RPMI7951 (cell line): ENCODE data around the gene PPFIA2. TPM values are rescaled to one million over a fixed set of nuclear protein-coding genes. Genes with fewer than 3 reads are reported as not detected.

Experiments
- DNase-seq: peaks from one replicate; pipeline ENCODE4 v3.0.0-alpha.2; 2012; ENCODE audit warnings: low read depth
- total RNA-seq: library from RNA; depleted of rRNA; stranded (reverse); fragments of >200 nt; shearing (Covaris generic); gene quantifications from 2 replicates; pipeline ENCODE4 v1.2.3, GENCODE V29; 2014

PPFIA2 gene
- total RNA-seq, 1 experiment from 2014 or later, result not detected

DNA sequence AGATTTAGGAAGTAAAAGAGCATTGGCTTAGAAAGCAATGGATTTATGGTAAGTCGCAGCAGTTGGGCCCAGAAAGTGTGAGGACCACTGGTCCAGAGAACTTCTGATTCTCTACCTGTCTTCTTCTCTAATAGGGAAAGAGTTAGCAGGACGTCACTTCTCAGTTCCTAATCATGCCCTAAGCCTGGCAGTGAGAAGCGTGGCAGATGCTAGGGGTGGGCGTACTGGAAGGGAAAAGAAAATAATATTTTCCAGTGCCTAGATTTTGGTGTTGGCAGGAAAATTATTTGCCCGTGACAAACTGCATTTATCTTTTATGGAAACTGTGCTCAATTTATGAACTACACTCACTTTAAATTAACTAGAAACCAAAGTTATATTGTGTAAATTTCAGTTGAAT lies 212.3 kb downstream of the PPFIA2 start:
- DNase-seq, result no peak

DNA sequence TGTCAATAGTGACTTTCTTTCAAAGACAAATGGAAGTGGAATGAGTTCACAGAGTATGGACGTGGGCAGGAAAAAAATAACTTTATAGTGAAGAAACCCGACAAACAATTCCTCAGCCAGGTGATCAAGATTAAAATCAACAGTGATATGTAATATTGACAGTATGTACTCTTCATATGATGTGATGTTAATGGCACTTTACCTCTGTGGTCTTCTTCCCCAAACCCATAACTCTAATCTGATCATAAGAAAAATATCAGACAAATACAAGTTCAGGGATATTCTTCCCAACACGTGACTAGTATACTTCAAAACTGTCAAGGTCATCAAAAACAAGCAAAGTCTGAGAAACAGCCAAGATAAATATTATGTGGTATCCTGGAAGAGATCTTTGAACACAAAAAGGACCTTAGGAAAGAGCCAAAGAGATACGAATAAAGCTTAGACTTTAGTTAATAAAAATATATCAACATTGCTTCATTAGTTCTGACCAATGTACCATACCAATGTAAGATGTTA lies 215.5 kb downstream of the PPFIA2 start:
- no peak for DNase-seq

DNA sequence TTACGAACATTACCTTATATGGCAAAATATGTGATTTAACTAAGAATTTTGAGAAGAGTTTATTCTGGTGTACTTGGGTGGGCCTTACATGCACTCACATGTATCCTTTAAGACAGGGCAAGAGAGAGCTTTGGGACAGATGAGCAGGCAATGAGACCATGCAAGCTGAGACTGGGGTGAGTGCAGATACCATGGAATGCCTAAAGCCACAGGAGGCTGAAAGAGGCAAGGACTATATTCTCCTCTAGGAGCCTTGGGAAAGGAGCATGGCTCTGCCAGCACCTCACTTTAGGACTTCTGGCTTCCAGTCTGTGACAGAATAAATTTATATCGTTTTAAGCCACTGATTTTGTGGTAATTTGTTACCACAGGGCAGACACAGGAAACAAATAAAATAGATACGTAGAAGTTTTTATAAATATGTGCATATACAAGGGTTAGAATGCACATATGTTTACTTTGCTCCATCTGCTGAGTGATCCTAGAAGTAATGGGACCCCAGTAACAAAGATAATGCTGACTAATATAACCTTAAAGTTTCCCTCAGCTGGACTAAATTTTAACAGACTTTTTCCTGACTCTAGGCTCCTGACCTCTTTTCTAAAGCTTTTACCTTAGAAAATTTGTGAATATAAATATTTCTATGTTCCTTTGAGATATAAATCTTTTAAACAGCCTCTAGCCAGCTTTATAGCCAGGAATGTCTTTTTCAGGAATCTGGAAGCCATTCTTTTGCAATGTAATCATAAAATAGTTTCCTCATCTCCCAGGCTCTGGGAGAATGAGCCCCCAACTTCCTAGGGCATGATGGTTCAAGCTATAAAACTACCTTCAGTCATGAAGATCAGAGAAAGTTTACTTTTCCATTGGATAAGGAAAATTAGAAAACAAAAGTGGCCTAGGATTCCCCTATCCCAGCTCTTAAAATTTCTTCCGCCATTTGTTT lies 216.8 kb downstream of the PPFIA2 start:
- no peak for DNase-seq

DNA sequence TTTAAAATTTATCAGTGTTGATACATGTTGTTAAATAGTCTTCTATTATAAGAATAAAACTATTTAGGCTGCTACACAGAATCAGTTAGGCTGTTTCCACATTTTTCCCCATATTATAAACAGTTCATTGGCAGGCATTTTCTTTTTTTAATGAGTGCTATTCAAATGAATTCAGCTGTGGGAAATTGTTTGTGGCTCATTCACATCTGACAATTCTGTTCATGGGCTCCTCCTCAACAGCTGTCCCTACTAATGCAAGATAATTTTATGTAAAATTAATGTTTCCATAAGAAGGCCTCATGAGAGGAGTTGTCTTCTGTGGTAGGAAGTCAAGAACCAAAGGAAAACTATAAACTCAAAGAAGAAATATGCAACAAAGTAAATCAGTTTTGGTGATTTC lies 218.0 kb downstream of the PPFIA2 start:
- DNase-seq, result no peak

DNA sequence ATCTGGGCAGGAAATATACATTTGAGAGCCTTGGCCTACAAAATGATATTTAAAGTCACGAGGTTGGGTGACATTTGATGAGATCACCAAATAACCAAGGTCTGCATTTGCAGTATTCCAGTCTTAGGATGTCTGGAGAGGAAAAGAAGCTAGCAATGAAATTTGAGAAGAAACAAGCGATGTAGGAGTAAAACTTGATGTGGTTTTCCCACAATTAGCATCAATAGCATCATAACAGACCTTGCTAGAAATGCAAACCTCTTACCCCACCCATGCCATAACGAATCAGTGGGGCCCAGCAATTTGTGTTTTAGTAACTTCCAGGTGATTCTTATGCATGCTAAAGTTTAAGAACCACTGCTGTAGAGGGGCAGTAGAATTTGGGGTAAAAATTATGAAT lies 219.9 kb downstream of the PPFIA2 start:
- DNase-seq, result no peak

DNA sequence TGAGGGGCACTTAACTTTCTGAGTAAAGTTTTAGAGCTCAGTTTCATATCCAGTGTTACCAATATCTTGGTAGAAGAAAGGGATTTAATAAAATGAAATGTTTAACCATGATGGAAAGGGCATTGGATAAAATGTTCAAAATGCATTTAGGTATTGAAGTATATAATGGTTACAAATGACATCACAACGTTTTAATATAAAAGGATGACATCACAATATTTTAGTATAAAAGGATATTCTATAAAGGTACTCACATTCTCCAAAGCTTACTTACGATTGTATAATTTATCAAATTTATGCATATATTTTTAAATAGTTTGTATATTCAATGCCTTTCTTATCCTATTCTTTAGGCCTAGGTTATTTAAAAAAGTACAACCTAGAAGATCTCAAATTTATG lies 226.1 kb downstream of the PPFIA2 start:
- no peak for DNase-seq

DNA sequence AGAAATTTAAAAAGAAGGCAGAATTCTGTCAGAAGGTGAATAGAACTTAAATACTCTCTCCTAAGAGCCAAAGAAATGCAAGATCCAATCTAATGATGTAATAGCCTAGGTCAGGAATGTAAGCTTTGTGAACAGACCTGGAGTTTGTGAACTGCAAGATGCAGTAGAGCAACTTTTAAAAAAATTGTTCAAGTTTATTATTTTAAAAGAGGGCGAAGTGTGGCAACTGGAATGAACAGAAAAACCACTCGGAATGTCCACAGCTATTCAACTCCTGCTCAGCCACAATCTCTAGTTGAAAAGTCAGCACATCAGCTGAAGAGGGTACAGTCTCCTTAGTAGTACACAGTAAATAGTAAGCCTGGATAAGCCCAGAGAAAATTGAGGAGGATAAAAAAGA lies 228.8 kb downstream of the PPFIA2 start:
- DNase-seq, result no peak

DNA sequence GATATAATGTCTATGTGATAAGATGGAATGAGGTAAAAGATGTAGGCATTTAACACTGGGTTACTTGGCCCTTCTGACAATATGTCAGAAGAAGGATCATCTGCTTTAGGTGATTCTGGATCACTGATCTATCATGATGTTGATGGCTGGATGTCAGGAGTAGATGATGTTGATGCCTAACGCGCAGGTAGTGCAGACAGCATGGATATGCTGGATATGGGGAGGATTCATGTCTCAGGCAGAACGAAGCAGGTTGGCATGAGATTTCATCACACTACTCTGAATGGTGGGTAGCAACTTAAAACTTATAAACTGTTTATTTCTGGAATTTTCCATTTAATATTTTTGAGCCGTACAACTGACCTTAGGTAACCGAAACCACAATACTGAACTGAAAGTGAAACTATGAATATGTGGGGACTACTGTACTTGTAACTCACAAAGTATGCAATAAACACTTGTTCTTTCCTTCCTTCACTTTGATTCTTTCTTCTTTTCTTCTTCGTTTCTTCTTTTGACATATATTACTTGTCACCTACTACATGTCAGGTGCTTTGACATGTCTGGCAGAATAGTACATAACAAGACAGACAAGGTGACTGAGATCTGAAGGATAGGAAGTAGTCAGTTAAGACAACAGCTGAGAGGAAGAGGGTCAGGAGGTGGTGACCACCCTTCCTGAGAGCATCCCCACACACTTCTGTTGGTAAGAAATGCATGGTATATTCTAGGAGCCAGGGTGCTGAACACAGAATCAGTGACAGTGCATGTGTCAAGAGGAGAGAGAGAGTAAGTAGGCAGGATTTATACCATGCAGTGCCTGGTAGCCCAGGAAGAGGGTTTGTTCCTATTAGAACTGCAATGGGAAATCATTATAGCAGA lies 238.8 kb downstream of the PPFIA2 start:
- DNase-seq, result peak; percentile 0

DNA sequence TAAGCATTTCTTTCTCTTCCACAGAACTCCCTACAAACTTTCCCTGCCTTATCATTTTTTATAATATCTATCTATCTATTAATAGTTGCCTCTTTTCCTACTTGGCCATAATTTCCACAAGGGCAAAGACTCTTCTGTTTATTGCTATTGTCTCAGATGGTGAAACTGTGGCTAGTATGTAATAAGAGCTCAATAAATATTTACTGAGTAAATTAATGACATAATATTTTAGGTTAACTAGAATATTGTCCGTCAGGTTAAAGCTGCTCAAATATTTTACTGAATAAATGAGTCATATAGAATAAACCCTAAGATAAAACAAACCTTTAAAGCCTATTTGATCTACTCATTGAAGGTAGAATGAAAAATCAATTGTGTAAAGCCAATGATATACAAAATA lies 240.5 kb downstream of the PPFIA2 start:
- no peak for DNase-seq

DNA sequence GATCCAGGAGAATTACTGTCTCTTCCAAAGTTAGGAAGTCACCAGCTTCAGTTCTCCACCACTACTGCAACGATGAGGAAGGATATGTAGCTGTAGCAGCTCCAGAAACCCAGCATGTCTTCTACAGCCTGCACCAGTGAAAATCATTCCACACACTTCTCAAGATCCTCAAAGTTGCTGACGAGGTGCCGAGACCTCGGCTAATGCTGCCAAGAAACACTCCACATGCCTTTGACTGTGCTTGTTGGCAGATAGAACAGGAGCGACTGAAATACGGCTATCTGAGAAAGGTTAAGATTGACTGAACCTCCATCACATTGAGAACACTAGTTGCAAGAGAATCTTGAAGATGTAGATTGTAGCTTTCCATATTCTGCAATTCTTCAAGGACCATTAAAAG lies 241.9 kb downstream of the PPFIA2 start:
- no peak for DNase-seq

DNA sequence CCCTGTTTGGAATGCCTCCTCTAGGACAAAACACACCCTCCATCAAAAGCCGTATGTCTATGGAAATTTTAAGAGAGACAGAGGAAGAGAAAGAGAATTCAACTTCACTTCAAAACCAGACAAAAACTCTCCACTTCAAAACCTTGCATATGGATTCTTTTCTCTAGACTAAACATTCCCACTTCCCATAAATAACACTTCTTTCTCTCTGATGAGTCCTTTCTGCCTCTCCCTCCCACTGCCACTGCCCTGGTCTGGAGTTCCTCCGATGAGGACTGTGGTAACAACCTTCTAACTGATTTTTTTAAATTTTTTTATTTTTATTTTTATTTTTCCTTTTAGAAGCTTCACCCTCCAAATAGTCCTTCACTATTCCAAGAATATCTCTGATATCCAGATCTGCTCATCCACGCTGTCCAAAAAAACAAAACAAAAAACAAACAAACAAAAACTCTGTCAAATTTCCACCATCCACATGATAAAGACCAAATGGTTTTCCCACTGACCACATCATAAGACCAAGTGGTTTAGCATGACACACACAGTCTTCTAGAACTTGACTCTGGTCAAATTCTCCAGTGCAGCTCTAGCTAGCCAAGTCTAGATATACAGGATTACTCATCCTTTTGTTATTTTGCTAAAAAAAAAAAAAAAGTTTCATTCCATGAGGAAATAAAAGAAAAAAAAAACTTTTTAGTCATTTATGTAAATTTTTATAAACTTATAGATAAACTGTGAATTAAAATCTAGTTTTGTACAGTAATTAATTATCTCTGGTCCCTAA lies 256.0 kb downstream of the PPFIA2 start:
- DNase-seq, result peak; percentile 24

DNA sequence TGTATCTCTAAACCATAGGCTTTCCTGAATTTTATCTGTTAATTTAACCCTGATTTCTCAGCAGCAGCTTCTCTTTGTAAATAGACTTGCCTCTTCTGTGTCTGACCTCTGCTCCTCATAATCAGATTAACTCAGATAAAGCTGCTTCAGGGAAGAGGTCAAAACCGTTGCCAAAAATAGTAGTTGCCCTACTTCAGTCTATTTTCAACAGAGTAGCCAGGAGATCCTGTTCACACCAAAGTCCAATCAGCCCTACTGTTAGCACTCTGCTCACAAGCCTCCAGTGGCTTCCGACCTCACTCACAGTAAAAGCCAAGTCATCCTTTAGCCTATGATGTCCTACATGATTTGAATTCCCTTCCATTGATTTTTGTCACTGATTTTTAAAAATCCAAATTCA lies 258.4 kb downstream of the PPFIA2 start:
- no peak for DNase-seq

DNA sequence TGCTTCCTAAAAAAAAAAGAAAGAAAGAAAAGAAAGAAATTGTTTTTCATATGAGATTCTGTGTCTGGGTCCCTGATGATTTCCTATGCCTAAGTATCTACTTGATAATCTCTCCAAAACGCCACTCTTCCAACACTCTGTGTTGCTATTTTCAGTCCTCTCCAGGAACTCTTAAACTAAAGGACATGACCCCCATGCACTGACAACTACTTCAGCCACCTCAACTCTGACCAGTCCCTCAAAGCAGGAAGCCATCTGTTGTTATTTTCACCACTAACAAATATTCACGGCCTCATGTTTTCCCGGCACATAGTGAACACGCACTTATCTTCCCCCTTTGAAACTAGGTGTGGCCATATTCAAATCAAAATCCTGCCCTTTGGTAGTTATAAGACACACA lies 259.3 kb downstream of the PPFIA2 start:
- DNase-seq, result no peak

DNA sequence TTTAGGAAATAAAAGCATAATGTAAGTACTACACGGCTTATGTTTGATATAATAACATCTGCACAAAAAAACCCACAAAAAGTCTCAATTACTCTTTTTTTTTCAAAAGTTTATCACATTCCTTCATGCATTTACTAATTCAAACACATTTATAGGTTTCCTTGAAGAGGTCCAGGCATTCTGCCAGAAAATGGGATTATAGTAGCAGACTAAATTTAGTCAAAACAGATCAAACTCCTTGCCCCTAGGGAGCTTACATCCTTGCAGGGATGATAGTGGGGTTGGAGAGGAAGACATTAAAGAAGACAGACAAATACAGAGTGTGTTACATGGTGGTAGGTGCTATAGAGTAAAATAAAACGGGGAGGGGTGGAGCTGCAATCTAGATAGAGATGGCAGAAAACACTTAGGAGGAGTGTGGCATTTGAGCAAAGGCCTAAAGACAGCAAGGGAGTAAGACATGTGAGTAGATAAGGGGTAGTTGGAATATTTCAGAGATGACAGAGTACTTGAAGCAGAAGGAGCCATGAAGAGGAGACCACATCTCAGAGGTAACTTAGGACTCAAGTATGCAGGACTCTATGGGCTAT lies 266.9 kb downstream of the PPFIA2 start:
- no peak for DNase-seq

DNA sequence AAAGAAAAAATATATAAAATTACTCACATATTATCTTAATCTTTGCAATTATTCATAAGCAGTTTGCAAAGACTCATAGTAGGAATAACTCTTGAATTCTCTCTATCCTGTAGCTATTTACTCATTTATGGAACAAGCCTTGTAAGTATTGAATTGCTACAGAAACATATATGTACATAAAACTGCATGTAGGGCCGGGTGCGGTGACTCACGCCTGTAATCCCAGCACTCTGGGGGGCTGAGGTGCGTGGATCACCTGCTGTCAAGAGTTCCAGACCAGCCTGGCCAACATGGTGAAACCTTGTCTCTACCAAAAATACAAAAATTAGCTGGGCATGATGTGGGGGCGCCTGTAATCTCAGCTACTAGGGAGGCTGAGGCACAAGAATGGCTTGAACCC lies 286.2 kb downstream of the PPFIA2 start:
- no peak for DNase-seq

DNA sequence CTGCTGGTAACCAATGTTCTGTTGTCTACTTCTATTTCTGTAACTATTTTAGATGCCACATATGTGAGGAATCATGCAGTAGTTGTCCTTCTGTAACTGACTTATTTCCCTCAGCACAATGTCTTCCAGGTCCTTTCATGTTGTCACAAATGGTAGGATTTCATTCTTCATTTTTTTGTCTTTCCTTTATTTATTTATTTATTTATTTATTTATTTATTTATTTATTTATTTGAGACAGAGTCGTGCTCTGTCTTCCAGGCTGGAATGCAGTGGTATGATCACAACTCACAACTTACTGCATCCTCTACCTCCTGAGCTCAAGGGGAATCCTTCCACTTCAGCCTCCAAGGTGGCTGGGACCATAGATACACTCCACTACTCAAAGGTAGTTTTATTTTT lies 288.2 kb downstream of the PPFIA2 start:
- DNase-seq, result no peak

DNA sequence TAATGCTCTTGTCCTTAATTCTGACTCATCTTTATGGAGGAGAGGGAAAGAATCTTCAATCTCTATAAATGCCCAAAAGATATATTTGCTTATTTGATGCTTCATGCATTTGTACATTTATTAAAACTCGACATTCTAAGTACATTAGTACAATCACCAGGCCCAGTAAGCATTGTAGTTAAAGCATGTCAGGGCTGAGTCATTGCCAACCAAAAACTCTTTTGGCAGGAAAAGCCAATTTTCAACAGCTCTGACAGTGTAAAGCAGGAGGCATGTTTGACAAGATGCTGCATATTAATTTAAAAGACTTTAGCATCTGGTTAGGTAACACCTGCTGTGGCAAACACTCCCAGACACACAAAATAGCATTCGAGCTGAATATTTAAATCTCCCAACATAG lies 290.9 kb downstream of the PPFIA2 start:
- no peak for DNase-seq

DNA sequence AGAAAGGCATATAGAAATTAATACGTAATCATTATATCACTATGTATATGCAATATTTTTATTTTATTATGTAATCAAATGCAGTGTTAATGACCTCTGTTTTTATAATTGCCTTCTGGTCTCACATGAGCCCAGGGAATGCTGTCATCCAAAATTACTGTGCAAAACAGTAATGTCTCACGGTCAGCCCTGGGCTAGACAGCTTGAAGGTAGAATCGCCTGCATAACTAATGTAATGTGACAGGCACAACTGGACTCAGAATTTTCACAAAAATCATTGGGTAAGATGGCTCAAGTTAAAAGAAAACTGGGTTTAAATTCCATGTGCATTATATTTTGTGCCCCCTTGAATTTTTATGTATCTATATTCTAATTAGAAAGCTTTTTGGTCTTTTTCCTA lies 293.3 kb downstream of the PPFIA2 start:
- no peak for DNase-seq

DNA sequence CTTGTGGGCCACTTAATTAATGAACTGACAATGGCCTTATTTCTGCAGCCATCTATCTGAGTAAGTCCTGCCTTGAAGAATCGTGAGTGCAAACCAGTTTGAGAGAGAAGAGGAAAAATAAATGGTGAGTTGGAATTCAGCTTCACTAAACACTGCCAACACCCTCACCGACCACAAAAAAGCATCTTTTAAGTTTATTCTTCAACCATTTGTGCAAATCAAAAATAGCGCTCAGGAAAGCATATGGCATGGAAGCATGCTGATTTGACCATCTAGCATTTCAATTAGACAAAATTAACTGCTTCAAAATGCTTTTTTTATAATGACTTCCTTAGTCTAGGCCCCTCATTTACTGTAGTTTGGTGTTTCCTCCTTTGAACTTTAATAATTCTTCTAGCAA lies 294.0 kb downstream of the PPFIA2 start:
- no peak for DNase-seq

DNA sequence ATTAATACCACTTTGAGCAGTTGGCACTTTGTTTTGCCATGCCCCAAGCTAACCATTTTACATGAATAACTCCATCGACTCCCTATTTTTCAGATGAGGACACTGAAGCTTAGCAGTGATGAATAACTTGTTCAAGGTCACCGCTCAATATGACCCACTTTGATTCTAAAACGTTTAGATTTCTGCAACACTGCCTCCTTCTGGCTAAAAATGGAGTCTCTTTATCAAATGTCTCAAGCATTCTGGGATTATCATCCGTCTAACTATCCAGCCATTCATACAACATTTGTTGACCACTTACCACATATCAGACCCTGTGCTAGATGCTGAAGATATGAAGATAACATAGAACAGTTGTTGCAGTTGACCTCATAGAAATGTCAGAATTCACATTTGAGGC lies 298.0 kb downstream of the PPFIA2 start:
- no peak for DNase-seq
